OCI-M1 (cell line): ENCODE data around the gene BORCS6.

Source experiments
- DNase-seq: peaks from one replicate; lab custom pipeline; 2025; lab: John Stamatoyannopoulos, UW

BORCS6 gene

DNA sequence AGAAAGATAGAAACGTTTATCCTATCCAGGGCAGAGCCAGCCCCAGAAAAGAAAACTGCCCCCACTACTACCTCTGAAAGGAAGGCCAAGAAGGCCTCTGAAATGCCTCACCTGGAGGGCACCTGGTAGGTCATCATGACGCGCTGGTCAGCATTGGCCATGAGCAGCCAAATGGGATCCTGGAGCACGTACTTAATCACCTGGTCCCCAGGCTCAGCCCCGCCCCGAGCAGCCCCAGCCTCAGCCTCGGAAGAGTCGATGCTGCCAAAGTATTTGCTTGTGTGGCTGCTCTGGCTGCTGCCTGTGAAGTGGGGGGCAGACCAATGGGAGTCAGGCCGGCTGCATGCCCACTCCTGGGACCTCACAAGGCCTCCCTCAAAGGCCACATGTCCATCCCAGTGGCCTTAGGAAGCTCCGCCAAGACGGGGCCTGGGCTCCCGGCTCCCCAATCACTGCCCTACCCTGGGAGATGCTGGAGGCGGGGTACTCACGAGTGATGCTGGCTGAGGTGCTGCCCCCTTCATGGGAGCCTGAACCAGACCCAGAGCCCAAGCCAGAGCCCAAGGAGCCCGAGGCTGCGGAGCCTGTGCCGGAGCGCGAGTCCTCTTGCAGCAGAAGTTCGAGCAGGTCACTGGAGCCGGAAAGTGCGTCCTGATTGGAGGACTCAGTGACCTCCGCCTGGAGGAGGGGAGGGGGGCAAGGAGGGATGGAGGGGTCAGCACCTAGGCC is 47.7 kb downstream of the BORCS6 start:
- DNase-seq, result no peak

DNA sequence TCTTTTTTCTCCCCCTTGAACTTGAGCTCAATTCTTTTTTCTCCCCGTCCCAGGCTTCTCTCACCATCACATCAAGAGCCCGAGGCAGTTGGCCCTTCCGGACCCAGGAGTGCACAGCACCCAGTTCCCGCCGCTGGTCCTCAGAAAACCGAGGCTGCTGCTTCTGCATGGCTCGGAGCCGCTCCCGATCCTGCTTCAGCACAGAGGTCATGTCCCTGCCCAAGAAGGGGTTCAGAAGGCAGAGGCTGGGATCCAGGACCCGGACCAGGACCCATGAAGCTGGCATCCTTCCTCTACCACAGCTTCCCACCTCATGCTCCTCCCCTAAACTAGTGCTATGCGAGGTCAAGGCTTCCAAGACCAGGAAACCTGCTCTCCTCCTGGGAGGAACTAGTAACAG is 48.2 kb downstream of the BORCS6 start:
- DNase-seq, result no peak

DNA sequence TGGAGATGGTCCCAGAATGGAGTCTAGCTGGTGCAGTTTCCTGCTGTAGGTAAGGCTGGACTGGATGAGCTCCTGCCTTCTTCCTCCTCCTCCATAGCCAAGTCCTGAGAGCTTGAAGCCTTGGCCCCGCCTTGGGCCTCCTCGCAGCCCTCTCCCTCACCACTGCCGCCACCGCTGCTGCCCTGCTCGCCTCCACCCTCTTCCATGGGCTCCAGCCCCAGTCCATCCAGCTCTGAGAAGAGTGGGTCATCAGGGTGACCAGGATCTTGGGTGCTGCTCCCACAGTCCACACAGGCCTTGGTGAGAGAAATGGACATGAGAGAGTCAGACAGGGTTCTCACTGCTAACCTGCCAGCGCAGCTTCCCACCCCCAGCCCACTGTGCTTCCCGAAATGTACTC is 48.9 kb downstream of the BORCS6 start:
- DNase-seq, result no peak

DNA sequence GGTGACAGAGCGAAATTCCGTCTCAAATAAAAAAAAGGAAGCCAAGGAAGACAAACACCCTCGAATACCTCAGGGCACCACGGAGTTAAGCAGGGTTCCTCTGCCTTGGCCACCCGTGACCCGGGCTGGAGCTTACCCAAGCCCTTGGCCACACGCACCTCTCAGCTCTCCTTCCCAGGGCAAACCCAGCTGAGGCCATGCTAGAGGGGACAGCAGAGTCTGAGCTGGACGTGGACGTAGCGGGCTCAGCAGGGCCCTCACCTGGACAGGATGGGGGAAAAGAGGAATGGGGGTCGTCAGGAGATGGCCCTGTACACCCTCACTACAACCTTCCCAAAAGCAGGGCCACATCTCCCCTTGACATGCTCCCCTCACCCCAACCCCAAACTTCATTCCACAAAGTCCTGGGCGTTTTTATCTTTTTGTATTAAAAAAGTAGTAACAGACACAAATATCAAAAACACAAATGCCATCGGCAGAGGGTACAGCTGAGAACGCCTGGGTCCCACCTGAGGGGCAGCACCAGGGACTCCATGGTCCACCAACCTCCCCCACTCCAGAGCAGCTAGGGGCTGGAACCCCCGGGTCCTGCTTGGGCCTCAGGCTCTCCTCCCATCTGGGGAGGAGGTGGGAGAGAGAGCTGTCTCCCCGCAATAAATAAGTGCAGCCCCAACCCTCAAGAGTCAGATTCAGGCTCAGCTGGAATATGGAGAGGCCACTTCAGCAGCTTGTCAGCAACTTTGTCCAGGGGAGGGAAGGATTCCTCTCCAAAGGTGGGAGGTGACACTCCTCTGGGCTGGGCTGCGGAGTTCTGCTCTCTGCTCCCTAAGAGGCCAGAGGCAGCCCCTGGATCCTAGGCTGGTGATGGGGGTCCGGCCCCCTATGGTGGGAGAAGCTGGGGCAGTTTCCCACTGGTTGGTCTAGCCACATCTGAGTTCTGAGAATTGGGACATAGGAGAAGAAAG is 49.6 kb downstream of the BORCS6 start:
- DNase-seq, result no peak

DNA sequence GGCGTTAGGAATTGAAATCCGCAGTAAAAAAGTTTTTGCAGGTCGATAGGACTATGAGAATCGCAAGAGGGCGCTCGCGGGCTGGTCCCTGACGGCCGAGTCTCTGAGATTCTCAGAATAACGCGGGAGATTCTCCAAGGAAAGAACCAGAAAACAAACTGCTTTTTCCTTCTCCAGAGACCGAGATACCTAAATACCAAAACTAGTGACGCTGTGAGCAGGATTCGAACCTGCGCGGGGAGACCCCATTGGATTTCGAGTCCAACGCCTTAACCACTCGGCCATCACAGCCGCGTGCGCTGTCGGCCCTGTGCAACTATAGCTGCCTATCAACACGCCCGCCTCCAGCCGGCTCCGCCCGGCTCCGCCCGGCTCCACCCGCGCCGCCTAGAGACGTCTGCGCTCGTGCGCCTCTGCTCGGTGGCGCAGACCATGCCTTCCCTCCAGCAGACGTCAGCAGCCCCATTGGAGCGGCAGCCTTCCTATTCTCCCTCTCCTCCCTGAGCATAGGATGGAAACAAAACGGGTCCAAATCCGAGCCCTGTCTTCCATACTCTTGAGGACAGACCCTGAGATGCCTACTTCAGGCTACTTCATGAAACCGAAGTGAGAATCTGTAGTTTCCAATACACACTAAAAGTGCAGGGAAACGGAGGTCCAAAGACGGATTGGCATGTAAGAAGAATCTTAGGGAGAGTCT is 51.2 kb downstream of the BORCS6 start:
- peak; percentile 100 for DNase-seq

DNA sequence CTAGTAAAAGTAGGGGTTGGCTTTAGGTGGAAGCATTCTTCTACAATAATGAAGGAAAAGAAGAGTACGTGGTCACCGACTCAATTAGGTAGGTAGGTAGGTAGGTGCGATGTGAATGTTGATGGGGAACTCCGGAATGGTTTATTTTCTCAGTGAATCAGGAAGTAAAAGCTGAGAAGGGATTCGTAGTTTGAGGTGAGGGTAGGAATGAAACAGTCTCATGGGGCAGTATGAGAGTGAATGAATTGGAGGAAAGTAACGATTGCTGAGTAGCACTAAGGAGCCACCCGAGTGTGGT is 51.7 kb downstream of the BORCS6 start:
- no peak for DNase-seq
